ENCODE results near the gene LNX1.

Gene LNX1

GRCh38 chr4:53512608-53513007 is 78.7 kb downstream of the LNX1 start:
- Histone ChIP-seq H3K4me3 (ENCODE audit: insufficient read length, low read depth) (no peak overlapping the region), H3K27me3 (ENCODE audit: insufficient read depth, insufficient read length) (no peaks in the 10 kb centered on the region), H3K36me3 (ENCODE audit: insufficient read depth, insufficient read length, low read length) (no peaks in the 10 kb centered on the region), H3K9me3 (ENCODE audit: insufficient read depth, low read length) (no peaks in the 10 kb centered on the region), H3K9ac (ENCODE audit: insufficient read length, low read depth) (no peak overlapping the region), H3K4me1 (ENCODE audit: insufficient read depth, insufficient read length) (no peaks in the 10 kb centered on the region)
- TF ChIP-seq SUZ12 (IDR thresholded peaks at IDR 0.05; ENCODE audit: extremely low read depth, insufficient read depth, insufficient read length) (no peak), ZNF274 (IDR thresholded peaks at IDR 0.05; ENCODE audit: low read depth, low read length) (no peak)
- DNase-seq (ENCODE audit: low read depth, low spot score), result no peak

- H3K9ac ChIP-seq (ENCODE audit: insufficient read length, low read depth), result no peak overlapping the region
- no peaks in the 10 kb centered on the region for H3K27me3 ChIP-seq (ENCODE audit: insufficient read depth, insufficient read length)
- H3K4me1 ChIP-seq (ENCODE audit: insufficient read depth, insufficient read length), result no peaks in the 10 kb centered on the region
- H3K36me3 ChIP-seq (ENCODE audit: insufficient read depth, insufficient read length, low read length), result no peaks in the 10 kb centered on the region
- no peak for DNase-seq (ENCODE audit: low read depth, low spot score)
- H3K9me3 ChIP-seq (ENCODE audit: insufficient read depth, low read length), result no peaks in the 10 kb centered on the region
- TF ChIP-seq YY1 (IDR thresholded peaks at IDR 0.05; ENCODE audit: insufficient read depth, insufficient read length) (no peak), ZNF274 (IDR thresholded peaks at IDR 0.05; ENCODE audit: low read depth, low read length) (no peak), SUZ12 (IDR thresholded peaks at IDR 0.05; ENCODE audit: extremely low read depth, insufficient read depth, insufficient read length) (no peak)
- H3K4me3 ChIP-seq (ENCODE audit: insufficient read length, low read depth), result no peak overlapping the region
Observed at GRCh38 chr4:53511014-53511413, 80.3 kb downstream of the LNX1 start.

- Histone ChIP-seq H3K9ac (ENCODE audit: insufficient read length, low read depth) (no peak overlapping the region), H3K27me3 (ENCODE audit: insufficient read depth, insufficient read length) (no peaks in the 10 kb centered on the region), H3K9me3 (ENCODE audit: insufficient read depth, low read length) (no peaks in the 10 kb centered on the region), H3K4me1 (ENCODE audit: insufficient read depth, insufficient read length) (no peaks in the 10 kb centered on the region), H3K4me3 (ENCODE audit: insufficient read length, low read depth) (no peak overlapping the region), H3K36me3 (ENCODE audit: insufficient read depth, insufficient read length, low read length) (no peaks in the 10 kb centered on the region)
- no peak for DNase-seq (ENCODE audit: low read depth, low spot score)
- TF ChIP-seq ZNF274 (IDR thresholded peaks at IDR 0.05; ENCODE audit: low read depth, low read length), result no peak
- no peak for TF ChIP-seq SUZ12 (IDR thresholded peaks at IDR 0.05; ENCODE audit: extremely low read depth, insufficient read depth, insufficient read length)
- TF ChIP-seq YY1 (IDR thresholded peaks at IDR 0.05; ENCODE audit: insufficient read depth, insufficient read length), result no peak
Observed at GRCh38 chr4:53510321-53510720, 81.0 kb downstream of the LNX1 start.

GRCh38 chr4:53508446-53508845 is 82.8 kb downstream of the LNX1 start:
- no peaks in the 10 kb centered on the region for H3K36me3 ChIP-seq (ENCODE audit: insufficient read depth, insufficient read length, low read length)
- H3K9me3 ChIP-seq (ENCODE audit: insufficient read depth, low read length), result no peaks in the 10 kb centered on the region
- TF ChIP-seq SUZ12 (IDR thresholded peaks at IDR 0.05; ENCODE audit: extremely low read depth, insufficient read depth, insufficient read length), result no peak
- TF ChIP-seq ZNF274 (IDR thresholded peaks at IDR 0.05; ENCODE audit: low read depth, low read length), result no peak
- no peak for TF ChIP-seq YY1 (IDR thresholded peaks at IDR 0.05; ENCODE audit: insufficient read depth, insufficient read length)
- H3K9ac ChIP-seq (ENCODE audit: insufficient read length, low read depth), result no peak overlapping the region
- H3K27me3 ChIP-seq (ENCODE audit: insufficient read depth, insufficient read length), result no peaks in the 10 kb centered on the region
- H3K4me3 ChIP-seq (ENCODE audit: insufficient read length, low read depth), result no peak overlapping the region
- H3K4me1 ChIP-seq (ENCODE audit: insufficient read depth, insufficient read length), result no peaks in the 10 kb centered on the region
- no peak for DNase-seq (ENCODE audit: low read depth, low spot score)

GRCh38 chr4:53507671-53508286 is 83.5 kb downstream of the LNX1 start:
- no peaks in the 10 kb centered on the region for H3K36me3 ChIP-seq (ENCODE audit: insufficient read depth, insufficient read length, low read length)
- no peak overlapping the region for H3K9ac ChIP-seq (ENCODE audit: insufficient read length, low read depth)
- no peak overlapping the region for H3K4me3 ChIP-seq (ENCODE audit: insufficient read length, low read depth)
- TF ChIP-seq SUZ12 (IDR thresholded peaks at IDR 0.05; ENCODE audit: extremely low read depth, insufficient read depth, insufficient read length) (no peak), YY1 (IDR thresholded peaks at IDR 0.05; ENCODE audit: insufficient read depth, insufficient read length) (no peak), ZNF274 (IDR thresholded peaks at IDR 0.05; ENCODE audit: low read depth, low read length) (no peak)
- H3K9me3 ChIP-seq (ENCODE audit: insufficient read depth, low read length), result no peaks in the 10 kb centered on the region
- no peaks in the 10 kb centered on the region for H3K27me3 ChIP-seq (ENCODE audit: insufficient read depth, insufficient read length)
- no peak for DNase-seq (ENCODE audit: low read depth, low spot score)
- no peaks in the 10 kb centered on the region for H3K4me1 ChIP-seq (ENCODE audit: insufficient read depth, insufficient read length)

- Histone ChIP-seq H3K9me3 (ENCODE audit: insufficient read depth, low read length) (no peaks in the 10 kb centered on the region), H3K4me1 (ENCODE audit: insufficient read depth, insufficient read length) (no peaks in the 10 kb centered on the region), H3K4me3 (ENCODE audit: insufficient read length, low read depth) (no peak overlapping the region), H3K9ac (ENCODE audit: insufficient read length, low read depth) (no peak overlapping the region), H3K36me3 (ENCODE audit: insufficient read depth, insufficient read length, low read length) (no peaks in the 10 kb centered on the region), H3K27me3 (ENCODE audit: insufficient read depth, insufficient read length) (no peaks in the 10 kb centered on the region)
- TF ChIP-seq ZNF274 (IDR thresholded peaks at IDR 0.05; ENCODE audit: low read depth, low read length) (no peak), SUZ12 (IDR thresholded peaks at IDR 0.05; ENCODE audit: extremely low read depth, insufficient read depth, insufficient read length) (no peak), YY1 (IDR thresholded peaks at IDR 0.05; ENCODE audit: insufficient read depth, insufficient read length) (no peak)
- no peak for DNase-seq (ENCODE audit: low read depth, low spot score)
Observed at GRCh38 chr4:53507058-53507457, 84.2 kb downstream of the LNX1 start.

GRCh38 chr4:53505947-53506346 is 85.3 kb downstream of the LNX1 start:
- Histone ChIP-seq H3K27me3 (ENCODE audit: insufficient read depth, insufficient read length) (no peaks in the 10 kb centered on the region), H3K4me1 (ENCODE audit: insufficient read depth, insufficient read length) (no peaks in the 10 kb centered on the region), H3K9me3 (ENCODE audit: insufficient read depth, low read length) (no peaks in the 10 kb centered on the region), H3K36me3 (ENCODE audit: insufficient read depth, insufficient read length, low read length) (no peaks in the 10 kb centered on the region), H3K4me3 (ENCODE audit: insufficient read length, low read depth) (no peak overlapping the region), H3K9ac (ENCODE audit: insufficient read length, low read depth) (no peak overlapping the region)
- no peak for DNase-seq (ENCODE audit: low read depth, low spot score)
- TF ChIP-seq SUZ12 (IDR thresholded peaks at IDR 0.05; ENCODE audit: extremely low read depth, insufficient read depth, insufficient read length) (no peak), ZNF274 (IDR thresholded peaks at IDR 0.05; ENCODE audit: low read depth, low read length) (no peak), YY1 (IDR thresholded peaks at IDR 0.05; ENCODE audit: insufficient read depth, insufficient read length) (no peak)
